Glutamatergic neuron (in vitro differentiated cells): Measurements from ENCODE around the gene KLHL40. TPM values are rescaled to one million over a fixed set of nuclear protein-coding genes. Genes with fewer than 3 reads are reported as not detected.

Experiments used
- DNase-seq: peaks from one replicate; pipeline ENCODE4 v3.0.0; 2022
- H3K27ac Mint-ChIP-seq: one replicate; pipeline ENCODE4 v1.8.0; 2020; ENCODE audit warnings: mild to moderate bottlenecking, mixed read lengths, inconsistent platforms; ENCODE audit not compliant: unreplicated experiment
- H3K27me3 Mint-ChIP-seq: one replicate; pipeline ENCODE4 v1.8.0; 2020; ENCODE audit warnings: mild to moderate bottlenecking, moderate library complexity, mixed read lengths, inconsistent platforms; ENCODE audit not compliant: unreplicated experiment
- H3K36me3 Mint-ChIP-seq: one replicate; pipeline ENCODE4 v1.8.0; 2020; ENCODE audit warnings: mild to moderate bottlenecking, mixed read lengths, inconsistent platforms; ENCODE audit not compliant: unreplicated experiment
- H3K4me1 Mint-ChIP-seq: one replicate; pipeline ENCODE4 v1.8.0; 2020; ENCODE audit warnings: mild to moderate bottlenecking, low read depth, mixed read lengths, inconsistent platforms; ENCODE audit not compliant: unreplicated experiment
- H3K4me3 Mint-ChIP-seq: one replicate; pipeline ENCODE4 v1.8.0; 2020; ENCODE audit warnings: mild to moderate bottlenecking, mixed read lengths, inconsistent platforms; ENCODE audit not compliant: unreplicated experiment
- H3K9me3 Mint-ChIP-seq: one replicate; pipeline ENCODE4 v1.8.0; 2020; ENCODE audit warnings: mild to moderate bottlenecking, moderate library complexity, mixed read lengths, inconsistent platforms; ENCODE audit not compliant: unreplicated experiment
- total RNA-seq: library from RNA; stranded (reverse); fragmentation: NEBNext Ultra II Directional; extraction: Animal tissue kit (Norgen Biotek cat#: 25700); gene quantifications from one replicate; pipeline ENCODE4 v1.2.1, GENCODE V29; 2021; ENCODE audit not compliant: unreplicated experiment
- TF ChIP-seq, protein P1 (sequence below): fragments of 200-600 bp; sonication (generic); IDR thresholded peaks from one replicate; pipeline ENCODE4 v1.5.0; 2021; ENCODE audit not compliant: partially characterized antibody, unreplicated experiment

KLHL40 gene
- total RNA-seq, 1 donor from 2014 or later: 0.44 TPM

DNA sequence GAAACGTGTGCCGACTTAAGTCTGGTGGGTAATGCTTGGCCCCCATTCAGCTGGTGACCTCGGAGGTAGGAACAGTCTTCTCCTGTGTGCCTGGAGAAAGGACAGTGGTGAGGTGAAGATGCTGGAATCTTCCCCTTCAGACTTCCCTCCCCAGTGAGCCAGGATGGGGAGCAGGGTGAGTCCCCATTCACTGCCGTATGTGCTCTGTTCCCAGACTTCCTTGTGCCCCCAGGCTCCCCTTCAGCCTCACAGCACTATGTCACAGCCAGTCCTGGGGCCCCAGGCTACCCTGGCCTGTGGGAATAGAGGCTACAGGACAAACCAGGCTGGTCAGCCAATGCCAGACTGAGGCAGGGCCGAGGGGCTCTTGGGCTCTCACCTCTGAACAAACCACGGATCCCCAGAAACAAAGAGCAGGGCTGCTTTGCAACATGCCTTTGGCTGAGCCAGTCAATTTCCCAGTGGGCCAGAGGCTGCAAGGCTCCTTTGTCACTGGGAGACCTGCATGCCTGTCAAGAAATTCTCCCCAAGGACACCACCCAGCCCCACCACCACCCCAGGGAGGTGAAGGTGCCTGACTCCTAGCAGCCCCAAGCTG, 49.0 kb downstream of the KLHL40 start:
- H3K27me3 Mint-ChIP-seq: peaks cover 6% of the 10 kb centered on the region
- no peak overlapping the region for H3K4me3 Mint-ChIP-seq
- TF ChIP-seq, protein P1, sequence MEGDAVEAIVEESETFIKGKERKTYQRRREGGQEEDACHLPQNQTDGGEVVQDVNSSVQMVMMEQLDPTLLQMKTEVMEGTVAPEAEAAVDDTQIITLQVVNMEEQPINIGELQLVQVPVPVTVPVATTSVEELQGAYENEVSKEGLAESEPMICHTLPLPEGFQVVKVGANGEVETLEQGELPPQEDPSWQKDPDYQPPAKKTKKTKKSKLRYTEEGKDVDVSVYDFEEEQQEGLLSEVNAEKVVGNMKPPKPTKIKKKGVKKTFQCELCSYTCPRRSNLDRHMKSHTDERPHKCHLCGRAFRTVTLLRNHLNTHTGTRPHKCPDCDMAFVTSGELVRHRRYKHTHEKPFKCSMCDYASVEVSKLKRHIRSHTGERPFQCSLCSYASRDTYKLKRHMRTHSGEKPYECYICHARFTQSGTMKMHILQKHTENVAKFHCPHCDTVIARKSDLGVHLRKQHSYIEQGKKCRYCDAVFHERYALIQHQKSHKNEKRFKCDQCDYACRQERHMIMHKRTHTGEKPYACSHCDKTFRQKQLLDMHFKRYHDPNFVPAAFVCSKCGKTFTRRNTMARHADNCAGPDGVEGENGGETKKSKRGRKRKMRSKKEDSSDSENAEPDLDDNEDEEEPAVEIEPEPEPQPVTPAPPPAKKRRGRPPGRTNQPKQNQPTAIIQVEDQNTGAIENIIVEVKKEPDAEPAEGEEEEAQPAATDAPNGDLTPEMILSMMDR: no peak
- H3K4me1 Mint-ChIP-seq: no peaks in the 10 kb centered on the region
- DNase-seq: no peak
- no peaks in the 10 kb centered on the region for H3K36me3 Mint-ChIP-seq
- H3K27ac Mint-ChIP-seq: no peak overlapping the region
- peaks cover 1% of the 10 kb centered on the region for H3K9me3 Mint-ChIP-seq

DNA sequence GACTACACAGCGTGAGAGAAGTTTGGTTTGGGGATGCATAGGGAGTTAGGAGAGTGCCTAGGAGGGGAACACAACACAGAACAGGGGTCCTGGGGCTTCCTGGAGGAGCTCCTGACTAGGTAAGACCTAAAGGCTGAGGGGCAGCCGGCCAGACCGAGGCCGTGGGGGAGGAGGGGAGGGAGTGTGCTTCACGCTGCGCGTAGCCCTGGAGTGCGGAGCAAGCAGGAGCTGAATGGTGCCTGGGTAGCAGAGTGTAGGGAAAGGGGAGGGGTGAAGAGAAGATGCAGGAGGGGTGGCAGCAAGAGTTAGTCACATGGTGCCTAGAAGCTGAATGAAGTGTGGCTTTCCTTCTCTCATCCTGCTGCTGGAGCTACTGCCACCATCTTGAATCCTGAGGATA, 49.7 kb downstream of the KLHL40 start:
- H3K27ac Mint-ChIP-seq: no peak overlapping the region
- H3K9me3 Mint-ChIP-seq: no peaks in the 10 kb centered on the region
- H3K27me3 Mint-ChIP-seq: peaks cover 6% of the 10 kb centered on the region
- TF ChIP-seq, protein P1: no peak
- H3K36me3 Mint-ChIP-seq: no peaks in the 10 kb centered on the region
- H3K4me1 Mint-ChIP-seq: no peaks in the 10 kb centered on the region
- no peak overlapping the region for H3K4me3 Mint-ChIP-seq
- no peak for DNase-seq

DNA sequence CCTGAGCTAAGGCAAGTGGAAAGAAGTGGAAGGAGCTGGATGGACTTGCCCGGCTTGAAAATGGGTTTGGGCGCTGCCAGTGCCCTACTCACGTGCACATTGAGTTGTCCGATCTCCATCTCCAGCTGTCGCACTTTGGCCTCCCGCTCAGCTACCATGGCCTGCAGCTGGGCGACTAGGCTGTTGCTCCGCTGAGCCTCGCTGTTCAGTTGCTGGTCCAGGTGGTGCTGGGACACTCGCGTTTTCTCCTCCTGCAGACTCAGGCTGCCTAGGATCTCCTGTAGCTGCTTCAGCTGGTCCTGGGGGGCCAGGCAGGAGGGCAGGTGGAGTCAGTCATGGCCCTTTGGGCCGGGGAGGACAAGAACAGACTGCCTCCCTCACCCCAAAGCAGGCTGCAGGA, 50.3 kb downstream of the KLHL40 start:
- Mint-ChIP-seq H3K27me3 (peaks cover 6% of the 10 kb centered on the region), H3K9me3 (no peaks in the 10 kb centered on the region), H3K27ac (no peak overlapping the region), H3K36me3 (no peaks in the 10 kb centered on the region), H3K4me1 (no peaks in the 10 kb centered on the region), H3K4me3 (no peak overlapping the region)
- TF ChIP-seq, protein P1: no peak
- no peak for DNase-seq

DNA sequence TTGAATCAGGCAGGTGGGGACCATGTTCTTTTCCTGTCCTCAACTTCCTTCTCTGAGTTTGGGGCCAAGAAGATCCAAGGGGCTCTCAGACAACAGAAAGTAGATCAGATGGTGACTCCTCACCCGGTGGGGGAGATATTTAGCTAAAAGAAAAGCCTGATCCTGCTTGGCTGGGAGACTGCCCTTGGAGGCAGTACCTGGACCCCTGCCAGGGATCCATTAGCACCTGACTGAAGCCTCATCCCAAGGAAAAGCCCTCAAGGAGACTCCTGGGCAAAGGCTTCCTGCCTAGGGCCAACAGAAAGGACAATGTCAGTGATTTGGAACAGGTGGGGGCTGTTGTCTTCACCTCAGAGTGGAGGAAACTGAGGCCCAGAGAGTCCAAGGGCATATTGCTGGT, 50.7 kb downstream of the KLHL40 start:
- no peak overlapping the region for H3K27ac Mint-ChIP-seq
- H3K9me3 Mint-ChIP-seq: no peaks in the 10 kb centered on the region
- H3K4me3 Mint-ChIP-seq: no peak overlapping the region
- no peaks in the 10 kb centered on the region for H3K4me1 Mint-ChIP-seq
- TF ChIP-seq, protein P1: no peak
- no peaks in the 10 kb centered on the region for H3K36me3 Mint-ChIP-seq
- H3K27me3 Mint-ChIP-seq: peaks cover 6% of the 10 kb centered on the region
- no peak for DNase-seq

DNA sequence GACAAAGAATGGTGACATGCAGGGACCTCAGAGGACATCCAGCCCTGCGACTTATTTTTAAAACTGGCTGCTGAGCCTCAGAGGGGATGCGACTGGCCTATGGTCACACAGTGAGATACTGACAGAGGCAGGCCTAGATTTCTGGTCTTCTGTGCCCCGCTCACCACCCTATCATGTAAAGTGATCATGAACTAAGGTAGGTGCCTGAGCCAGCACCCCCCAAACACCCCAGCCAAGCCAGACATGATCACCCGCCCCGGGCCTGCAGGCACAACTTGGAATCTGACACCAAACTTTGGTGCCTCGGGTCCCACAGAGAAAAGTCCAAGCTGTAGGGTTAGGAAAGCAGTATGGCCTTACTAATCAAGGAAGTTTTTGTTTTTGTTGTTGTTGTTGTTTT, 51.2 kb downstream of the KLHL40 start:
- TF ChIP-seq, protein P1: no peak
- Mint-ChIP-seq H3K4me3 (no peak overlapping the region), H3K27me3 (peaks cover 6% of the 10 kb centered on the region), H3K9me3 (no peaks in the 10 kb centered on the region), H3K27ac (no peak overlapping the region), H3K36me3 (no peaks in the 10 kb centered on the region), H3K4me1 (no peaks in the 10 kb centered on the region)
- DNase-seq: no peak
